ENCODE measurements around the gene STON2. TPM values are rescaled to one million over a fixed set of nuclear protein-coding genes. Genes with fewer than 3 reads are reported as not detected.

STON2 gene
- total and polyA plus RNA-seq, 8 donors: 0.76 to 4.6 (median 1.8) TPM

- no peak overlapping the region for H3K4me3 ChIP-seq
- no peak for ATAC-seq
- no peak overlapping the region for H3K27ac ChIP-seq
- no peaks in the 10 kb centered on the region for H3K4me1 ChIP-seq
- no peak for DNase-seq
- peaks cover 0 to 5% (median 0%) of the 10 kb centered on the region in 4 donors for H3K27me3 ChIP-seq
- no peaks in the 10 kb centered on the region for H3K36me3 ChIP-seq
- intact Hi-C loops (cut with DNase I): no loop called here
- WGBS, 2 donors: 83 to 87% methylated on average over 9 of the region's 9 CpGs
- FAIRE-seq: no peak
- H3K9me3 ChIP-seq: no peaks in the 10 kb centered on the region
- TF ChIP-seq, protein P1, sequence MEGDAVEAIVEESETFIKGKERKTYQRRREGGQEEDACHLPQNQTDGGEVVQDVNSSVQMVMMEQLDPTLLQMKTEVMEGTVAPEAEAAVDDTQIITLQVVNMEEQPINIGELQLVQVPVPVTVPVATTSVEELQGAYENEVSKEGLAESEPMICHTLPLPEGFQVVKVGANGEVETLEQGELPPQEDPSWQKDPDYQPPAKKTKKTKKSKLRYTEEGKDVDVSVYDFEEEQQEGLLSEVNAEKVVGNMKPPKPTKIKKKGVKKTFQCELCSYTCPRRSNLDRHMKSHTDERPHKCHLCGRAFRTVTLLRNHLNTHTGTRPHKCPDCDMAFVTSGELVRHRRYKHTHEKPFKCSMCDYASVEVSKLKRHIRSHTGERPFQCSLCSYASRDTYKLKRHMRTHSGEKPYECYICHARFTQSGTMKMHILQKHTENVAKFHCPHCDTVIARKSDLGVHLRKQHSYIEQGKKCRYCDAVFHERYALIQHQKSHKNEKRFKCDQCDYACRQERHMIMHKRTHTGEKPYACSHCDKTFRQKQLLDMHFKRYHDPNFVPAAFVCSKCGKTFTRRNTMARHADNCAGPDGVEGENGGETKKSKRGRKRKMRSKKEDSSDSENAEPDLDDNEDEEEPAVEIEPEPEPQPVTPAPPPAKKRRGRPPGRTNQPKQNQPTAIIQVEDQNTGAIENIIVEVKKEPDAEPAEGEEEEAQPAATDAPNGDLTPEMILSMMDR (IDR thresholded peaks at IDR 0.05): no peak
Observed at GRCh38 chr14:81446279-81447007, 46.3 kb upstream of the STON2 start.

GRCh38 chr14:81441626-81442134, 41.6 kb upstream of the STON2 start:
- WGBS, 2 donors: 65 to 66% methylated on average over 5 of the region's 5 CpGs
- peaks cover 0 to 6% (median 3%) of the 10 kb centered on the region in 3 donors for H3K4me1 ChIP-seq
- ATAC-seq (no peak), DNase-seq (no peak), FAIRE-seq (no peak)
- no peaks in the 10 kb centered on the region for H3K9me3 ChIP-seq
- TF ChIP-seq, protein P1 (IDR thresholded peaks at IDR 0.05): no peak
- H3K27me3 ChIP-seq: peaks cover 0 to 4% (median 1%) of the 10 kb centered on the region in 4 donors
- intact Hi-C loops (cut with DNase I): no loop called here
- H3K36me3 ChIP-seq: no peaks in the 10 kb centered on the region
- H3K27ac ChIP-seq: no peak overlapping the region
- H3K4me3 ChIP-seq: no peak overlapping the region

DNA sequence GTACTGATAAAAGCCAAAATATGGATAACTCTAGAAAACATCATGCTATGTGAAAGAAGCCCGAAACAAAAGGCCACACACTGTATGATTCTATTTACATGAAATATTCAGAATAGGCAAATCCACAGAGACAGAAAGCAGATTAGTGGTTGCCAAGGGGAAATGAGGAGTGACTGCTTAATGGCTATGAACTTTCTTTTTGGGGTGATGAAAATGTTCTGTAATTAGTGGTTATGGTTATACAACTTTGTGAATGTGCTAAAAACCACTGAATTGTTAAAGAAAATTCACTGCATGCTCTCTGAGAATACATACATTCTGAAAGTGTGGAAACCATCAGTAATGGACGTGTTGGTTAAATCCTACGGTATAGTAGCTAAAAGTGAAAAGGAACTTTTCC, 39.9 kb upstream of the STON2 start:
- intact Hi-C loops (cut with DNase I): no loop called here
- ATAC-seq (no peak), FAIRE-seq (no peak), DNase-seq (no peak)
- 66 to 79% methylated on average over 3 of the region's 3 CpGs for WGBS, 2 donors
- H3K27me3 ChIP-seq: peaks cover 0 to 4% (median 1%) of the 10 kb centered on the region in 4 donors
- no peaks in the 10 kb centered on the region for H3K36me3 ChIP-seq
- H3K9me3 ChIP-seq: no peaks in the 10 kb centered on the region
- H3K27ac ChIP-seq: no peak overlapping the region
- H3K4me3 ChIP-seq: no peak overlapping the region
- peaks cover 0 to 6% (median 5%) of the 10 kb centered on the region in 3 donors for H3K4me1 ChIP-seq
- TF ChIP-seq, protein P1 (IDR thresholded peaks at IDR 0.05): no peak

GRCh38 chr14:81437244-81437643, 37.1 kb upstream of the STON2 start:
- DNase-seq (no peak), ATAC-seq (no peak), FAIRE-seq (no peak)
- no peaks in the 10 kb centered on the region for H3K36me3 ChIP-seq
- H3K4me1 ChIP-seq: peaks cover 0 to 6% (median 5%) of the 10 kb centered on the region in 3 donors
- TF ChIP-seq, protein P1 (IDR thresholded peaks at IDR 0.05): no peak
- H3K27ac ChIP-seq: no peak overlapping the region
- WGBS, 2 donors: 34 to 42% methylated on average over 4 of the region's 4 CpGs
- H3K4me3 ChIP-seq: no peak overlapping the region
- peaks cover 0 to 4% (median 1%) of the 10 kb centered on the region in 4 donors for H3K27me3 ChIP-seq
- H3K9me3 ChIP-seq: no peaks in the 10 kb centered on the region
- intact Hi-C loops (cut with DNase I): no loop called here
